A549 (cell line): ENCODE results near the gene FHAD1.

Experiments used
- CTCF ChIP-seq: fragments of >200 bp; sonication (Bioruptor Twin); formaldehyde crosslinking; IDR thresholded peaks from 3 replicates; pipeline ENCODE4 v1.5.1; 2016
- ESRRA ChIP-seq: fragments of 150-350 bp; IDR thresholded peaks from 2 replicates; pipeline ENCODE4 v1.6.1; 2014; ENCODE audit warnings: mild to moderate bottlenecking, low read length, borderline replicate concordance
- MAFK ChIP-seq: fragments of 450-650 bp; IDR thresholded peaks from 2 replicates; pipeline ENCODE4 v1.6.1; 2014; ENCODE audit not compliant: partially characterized antibody
- POLR2A ChIP-seq: IDR thresholded peaks from 2 replicates; pipeline ENCODE4 v1.6.1; 2012; ENCODE audit warnings: mild to moderate bottlenecking, low read length
- RNF2 ChIP-seq: fragments of 200-600 bp; sonication (generic); IDR thresholded peaks from 2 replicates; pipeline ENCODE4 v1.6.1; 2016; ENCODE audit warnings: low read depth, mild to moderate bottlenecking, antibody characterized with exemption, moderate library complexity, borderline replicate concordance

- no peak for TF ChIP-seq POLR2A
- TF ChIP-seq RNF2 = no peak
- TF ChIP-seq CTCF = no peak
- no peak for TF ChIP-seq MAFK
- TF ChIP-seq ESRRA = no peak
Measured at GRCh38 chr1:15410223-15410883, 163.3 kb downstream of the FHAD1 start.
